IgD-negative memory B cell (primary cell): ENCODE measurements around the gene SLC7A11. TPM values are rescaled to one million over a fixed set of nuclear protein-coding genes. Genes with fewer than 3 reads are reported as not detected.
A peak's percentile ranks its signal among the peaks of the same experiment; 100 is the strongest.

Source experiments
- H3K27ac Mint-ChIP-seq, 3 donors: one replicate each; pipeline ENCODE4 v1.8.0; 2020 to 2022; ENCODE audit warnings: mild to moderate bottlenecking in 3 of 3, mixed read lengths in 3 of 3, moderate library complexity in 1 of 3
- H3K27me3 Mint-ChIP-seq: one replicate; pipeline ENCODE4 v1.8.0; 2021; ENCODE audit warnings: mixed read lengths
- H3K36me3 Mint-ChIP-seq: one replicate; pipeline ENCODE4 v1.8.0; 2020; ENCODE audit warnings: mild to moderate bottlenecking, mixed read lengths
- H3K4me1 Mint-ChIP-seq, 3 donors: one replicate each; pipeline ENCODE4 v1.8.0; 2020 to 2022; ENCODE audit warnings: mixed read lengths in 3 of 3, mild to moderate bottlenecking in 1 of 3
- H3K4me3 Mint-ChIP-seq, 4 donors: one replicate each; pipeline ENCODE4 v1.8.0; 2020 to 2022; ENCODE audit warnings: mild to moderate bottlenecking in 4 of 4, mixed read lengths in 4 of 4, moderate library complexity in 3 of 4
- H3K9me3 Mint-ChIP-seq, 3 donors: one replicate each; pipeline ENCODE4 v1.8.0; 2020 to 2021; ENCODE audit warnings: mixed read lengths in 3 of 3, mild to moderate bottlenecking in 1 of 3
- polyA plus RNA-seq: library from polyadenylated mRNA; unstranded; fragments of 300-500 nt; fragmentation: Illumina TruSeq; gene quantifications from one replicate; pipeline ENCODE4 v1.2.3, GENCODE V29; 2021

The SLC7A11 gene
- 0.04 TPM for polyA plus RNA-seq

GRCh38 chr4:138242076-138242833 lies at the start of gene SLC7A11:
Gene SLC7A11 (minus strand): TSS chr4:138242349. CDS start chr4:138242069, 280 bp downstream.
- peaks cover 7 to 10% (median 7%) of the 10 kb centered on the region in 3 donors for H3K4me1 Mint-ChIP-seq
- peak within 1 kb of the TSS; percentile 22 to 91 (median 84) for H3K4me3 Mint-ChIP-seq
- H3K27ac Mint-ChIP-seq: peak within 1 kb of the TSS; percentile 13 to 65 (median 28)
- H3K9me3 Mint-ChIP-seq: peaks cover 0 to under 1% (median 0%) of the 10 kb centered on the region in 3 donors
- no peaks in the 10 kb centered on the region for H3K27me3 Mint-ChIP-seq
- H3K36me3 Mint-ChIP-seq: no peaks in the 10 kb centered on the region

- Mint-ChIP-seq H3K4me1 (peaks cover 0 to 1% (median 0%) of the 10 kb centered on the region in 3 donors), H3K9me3 (no peaks in the 10 kb centered on the region), H3K4me3 (no peak overlapping the region), H3K36me3 (no peaks in the 10 kb centered on the region), H3K27ac (no peak overlapping the region), H3K27me3 (no peaks in the 10 kb centered on the region)
Observed at GRCh38 chr4:138291431-138291830, 49.3 kb upstream of the SLC7A11 start.

DNA sequence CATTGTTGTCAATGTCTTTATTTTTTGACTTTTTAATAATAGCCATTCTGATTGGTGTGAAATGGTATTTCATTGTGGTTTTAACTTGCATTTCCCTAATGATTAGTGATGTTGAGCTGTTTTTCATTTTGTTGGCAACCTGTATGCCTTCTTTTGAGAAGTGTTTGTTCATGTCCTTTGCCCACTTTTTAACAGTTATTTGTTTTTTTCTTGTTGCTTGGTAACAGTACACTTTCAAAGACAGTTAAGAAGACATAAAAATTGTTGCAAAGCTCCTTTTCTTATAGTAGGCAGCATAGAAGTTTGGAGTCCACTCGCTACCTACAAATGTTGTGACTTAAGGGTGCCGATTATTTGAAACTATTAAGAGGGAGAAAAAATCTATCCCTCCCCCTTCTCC lies 48.7 kb upstream of the SLC7A11 start:
- H3K27me3 Mint-ChIP-seq: no peaks in the 10 kb centered on the region
- H3K4me1 Mint-ChIP-seq: peaks cover 0 to 1% (median 0%) of the 10 kb centered on the region in 3 donors
- H3K27ac Mint-ChIP-seq: no peak overlapping the region
- H3K9me3 Mint-ChIP-seq: no peaks in the 10 kb centered on the region
- H3K36me3 Mint-ChIP-seq: no peaks in the 10 kb centered on the region
- H3K4me3 Mint-ChIP-seq: no peak overlapping the region

- no peaks in the 10 kb centered on the region for H3K36me3 Mint-ChIP-seq
- no peaks in the 10 kb centered on the region for H3K4me1 Mint-ChIP-seq
- no peak overlapping the region for H3K27ac Mint-ChIP-seq
- H3K9me3 Mint-ChIP-seq: peaks cover 0 to 2% (median 0%) of the 10 kb centered on the region in 3 donors
- no peaks in the 10 kb centered on the region for H3K27me3 Mint-ChIP-seq
- H3K4me3 Mint-ChIP-seq: no peak overlapping the region
Observed at GRCh38 chr4:138279286-138279685, 37.1 kb upstream of the SLC7A11 start.

- H3K36me3 Mint-ChIP-seq: no peaks in the 10 kb centered on the region
- H3K4me1 Mint-ChIP-seq: no peaks in the 10 kb centered on the region
- H3K27ac Mint-ChIP-seq: no peak overlapping the region
- H3K9me3 Mint-ChIP-seq: peaks cover 0 to under 1% (median 0%) of the 10 kb centered on the region in 3 donors
- no peaks in the 10 kb centered on the region for H3K27me3 Mint-ChIP-seq
- H3K4me3 Mint-ChIP-seq: no peak overlapping the region
Observed at GRCh38 chr4:138277133-138277532, 35.0 kb upstream of the SLC7A11 start.

DNA sequence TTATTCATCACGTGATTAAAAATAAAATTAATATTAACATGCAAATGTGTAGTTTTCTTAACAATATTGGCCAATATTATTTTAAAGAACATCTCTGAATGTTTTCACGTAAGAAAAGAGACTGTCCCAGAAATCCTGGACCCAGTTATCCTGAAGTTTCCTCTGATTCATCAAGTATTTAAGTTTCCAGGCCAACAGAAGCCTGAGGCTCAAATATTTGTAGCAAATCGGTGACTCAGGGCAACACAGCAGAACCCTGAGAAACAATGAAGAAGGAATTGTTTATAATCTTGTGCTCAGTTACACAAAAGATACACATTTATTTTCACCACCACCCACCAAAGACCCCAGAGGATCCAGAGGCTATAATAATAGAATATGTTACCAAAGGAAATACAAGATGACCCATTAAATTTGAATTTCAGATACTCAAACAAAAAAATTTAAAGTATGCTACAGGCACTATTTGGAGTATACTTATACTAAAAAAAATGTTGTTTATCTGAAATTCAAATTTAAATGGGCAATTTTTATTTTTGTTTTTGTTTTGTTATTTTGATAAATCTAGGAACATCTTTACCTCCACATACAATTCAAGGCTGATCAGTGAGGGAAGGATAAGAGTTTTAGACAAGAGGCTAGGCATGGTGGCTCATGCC lies 33.9 kb upstream of the SLC7A11 start:
- no peak overlapping the region for H3K27ac Mint-ChIP-seq
- H3K4me1 Mint-ChIP-seq: no peaks in the 10 kb centered on the region
- H3K27me3 Mint-ChIP-seq: no peaks in the 10 kb centered on the region

DNA sequence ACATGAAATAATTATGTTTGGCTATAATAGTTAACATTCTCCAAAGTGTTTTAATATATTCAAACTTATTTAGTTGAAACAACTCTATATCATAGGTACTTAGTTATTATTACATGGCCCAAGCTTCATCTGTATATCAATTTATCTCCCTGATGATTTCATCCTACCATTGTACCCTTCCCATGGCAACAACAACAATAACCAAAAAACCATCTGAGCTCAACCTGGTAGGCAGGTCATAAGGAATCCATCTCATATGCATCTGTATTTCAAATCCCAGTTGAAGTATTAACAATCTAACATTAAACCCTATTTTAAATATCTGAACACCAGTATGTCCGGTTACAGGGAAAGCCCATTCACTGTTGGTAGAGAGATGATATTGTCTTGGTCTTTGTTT lies 33.1 kb upstream of the SLC7A11 start:
- Mint-ChIP-seq H3K36me3 (no peaks in the 10 kb centered on the region), H3K9me3 (no peaks in the 10 kb centered on the region), H3K4me1 (no peaks in the 10 kb centered on the region), H3K27me3 (no peaks in the 10 kb centered on the region), H3K27ac (no peak overlapping the region), H3K4me3 (no peak overlapping the region)

More for the DNA sequence above, 33.9 kb upstream of the SLC7A11 start:
- Mint-ChIP-seq H3K4me3 (no peak overlapping the region), H3K36me3 (no peaks in the 10 kb centered on the region), H3K9me3 (no peaks in the 10 kb centered on the region)

DNA sequence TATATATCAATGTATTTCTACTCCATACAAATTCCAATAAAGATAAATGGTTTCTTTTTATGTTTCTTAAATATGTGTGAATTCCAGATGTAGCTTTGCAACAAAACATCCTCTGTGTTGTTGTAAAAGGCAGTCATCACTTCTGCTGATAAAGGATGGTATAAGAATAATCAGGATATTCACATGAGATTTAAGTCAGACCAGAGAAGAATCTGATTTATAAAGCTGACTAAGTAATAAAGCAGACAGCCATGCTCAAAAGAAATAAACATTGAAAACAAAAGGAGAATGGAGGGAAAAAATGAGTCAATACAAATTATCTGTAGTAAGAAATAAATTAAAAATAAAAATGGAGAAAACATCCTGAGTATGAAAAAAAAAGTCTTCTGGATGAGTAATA lies 27.0 kb upstream of the SLC7A11 start:
- H3K36me3 Mint-ChIP-seq: no peaks in the 10 kb centered on the region
- no peaks in the 10 kb centered on the region for H3K4me1 Mint-ChIP-seq
- no peaks in the 10 kb centered on the region for H3K9me3 Mint-ChIP-seq
- peaks cover 5% of the 10 kb centered on the region for H3K27me3 Mint-ChIP-seq
- H3K27ac Mint-ChIP-seq: no peak overlapping the region
- H3K4me3 Mint-ChIP-seq: no peak overlapping the region

DNA sequence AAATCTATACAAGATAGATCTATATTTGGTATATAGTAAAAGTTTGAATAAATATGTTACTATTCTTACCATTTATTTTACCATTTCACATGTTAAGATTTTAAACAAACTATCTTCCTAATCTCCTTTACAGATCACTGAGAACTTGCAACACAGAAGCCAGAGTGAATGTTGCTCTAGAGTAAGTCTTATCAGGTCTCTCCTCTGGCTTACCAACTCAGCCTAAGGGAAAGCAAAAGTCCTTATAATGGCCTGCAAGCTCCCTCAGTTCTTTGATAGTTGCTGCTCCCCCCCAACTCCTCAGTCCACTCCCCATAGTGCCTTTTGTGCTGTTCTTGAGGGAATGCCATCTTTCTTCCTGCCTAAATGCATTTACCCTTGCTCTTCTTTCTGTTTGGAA lies 25.7 kb upstream of the SLC7A11 start:
- no peaks in the 10 kb centered on the region for H3K4me1 Mint-ChIP-seq
- H3K27me3 Mint-ChIP-seq: peaks cover 5% of the 10 kb centered on the region
- H3K9me3 Mint-ChIP-seq: no peaks in the 10 kb centered on the region
- no peak overlapping the region for H3K27ac Mint-ChIP-seq
- no peaks in the 10 kb centered on the region for H3K36me3 Mint-ChIP-seq
- no peak overlapping the region for H3K4me3 Mint-ChIP-seq

- H3K9me3 Mint-ChIP-seq: no peaks in the 10 kb centered on the region
- no peaks in the 10 kb centered on the region for H3K4me1 Mint-ChIP-seq
- no peaks in the 10 kb centered on the region for H3K36me3 Mint-ChIP-seq
- peaks cover 5% of the 10 kb centered on the region for H3K27me3 Mint-ChIP-seq
- H3K4me3 Mint-ChIP-seq: no peak overlapping the region
- H3K27ac Mint-ChIP-seq: no peak overlapping the region
Observed at GRCh38 chr4:138266948-138267347, 24.8 kb upstream of the SLC7A11 start.

DNA sequence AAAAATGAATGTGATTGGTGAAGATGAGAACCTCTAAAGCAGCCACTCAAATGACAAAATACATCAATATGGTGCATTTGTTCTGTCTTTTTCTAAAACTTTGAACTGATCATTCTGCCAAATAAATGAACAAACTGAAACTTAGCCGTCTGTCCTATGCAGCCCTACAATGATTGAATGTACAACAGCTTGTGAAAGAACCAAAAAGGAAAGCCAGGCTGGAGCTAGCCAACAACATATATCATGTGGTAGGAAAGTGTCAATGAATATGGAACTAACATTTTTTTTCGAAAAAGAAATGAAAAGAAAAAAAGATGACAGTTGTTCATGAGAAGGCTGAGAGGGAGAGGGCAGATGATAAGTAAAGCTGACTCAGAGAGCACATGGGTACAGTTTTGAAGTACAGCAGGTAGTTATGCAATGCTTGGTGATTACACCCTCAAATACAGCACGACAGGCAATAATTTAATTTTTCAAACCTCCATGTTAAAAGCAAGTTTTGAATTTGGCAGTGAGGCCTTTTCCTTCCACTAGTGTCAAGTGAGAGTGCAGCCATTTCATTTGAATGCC lies 21.2 kb upstream of the SLC7A11 start:
- Mint-ChIP-seq H3K27ac (no peak overlapping the region), H3K27me3 (peaks cover 7% of the 10 kb centered on the region), H3K4me1 (no peaks in the 10 kb centered on the region), H3K4me3 (no peak overlapping the region), H3K36me3 (no peaks in the 10 kb centered on the region), H3K9me3 (no peaks in the 10 kb centered on the region)

- no peaks in the 10 kb centered on the region for H3K36me3 Mint-ChIP-seq
- H3K27ac Mint-ChIP-seq: no peak overlapping the region
- peaks cover 7% of the 10 kb centered on the region for H3K27me3 Mint-ChIP-seq
- no peaks in the 10 kb centered on the region for H3K4me1 Mint-ChIP-seq
- no peak overlapping the region for H3K4me3 Mint-ChIP-seq
- no peaks in the 10 kb centered on the region for H3K9me3 Mint-ChIP-seq
Observed at GRCh38 chr4:138262469-138262868, 20.3 kb upstream of the SLC7A11 start.

DNA sequence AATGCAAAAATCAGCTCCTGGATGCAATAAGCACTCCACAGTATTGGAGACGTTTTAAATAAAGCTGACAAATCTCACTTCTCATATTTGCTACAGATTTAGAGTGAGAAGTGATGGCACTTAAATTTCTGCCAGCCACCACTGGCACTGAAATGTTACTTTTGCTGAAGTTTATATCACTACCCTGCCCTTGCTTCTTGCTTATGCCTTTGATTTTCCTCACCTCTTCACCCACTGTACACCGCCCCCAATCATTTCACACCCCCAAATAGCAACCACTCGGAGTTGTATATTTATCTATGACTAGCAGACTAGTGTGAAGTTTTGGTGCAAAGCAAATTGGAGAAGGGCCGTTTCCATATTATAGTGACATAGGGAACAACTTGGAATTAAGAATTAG lies 19.9 kb upstream of the SLC7A11 start:
- H3K4me1 Mint-ChIP-seq: no peaks in the 10 kb centered on the region
- no peaks in the 10 kb centered on the region for H3K9me3 Mint-ChIP-seq
- no peak overlapping the region for H3K27ac Mint-ChIP-seq
- peaks cover 7% of the 10 kb centered on the region for H3K27me3 Mint-ChIP-seq
- no peak overlapping the region for H3K4me3 Mint-ChIP-seq
- H3K36me3 Mint-ChIP-seq: peaks cover under 1% of the 10 kb centered on the region

- no peaks in the 10 kb centered on the region for H3K9me3 Mint-ChIP-seq
- peaks cover 2 to 8% (median 6%) of the 10 kb centered on the region in 3 donors for H3K4me1 Mint-ChIP-seq
- H3K4me3 Mint-ChIP-seq: no peak overlapping the region
- peaks cover 5% of the 10 kb centered on the region for H3K27me3 Mint-ChIP-seq
- H3K27ac Mint-ChIP-seq: no peak overlapping the region
- H3K36me3 Mint-ChIP-seq: peaks cover 2% of the 10 kb centered on the region
Observed at GRCh38 chr4:138259824-138260223, 17.7 kb upstream of the SLC7A11 start.

GRCh38 chr4:138259271-138259670 lies 17.1 kb upstream of the SLC7A11 start:
- H3K27ac Mint-ChIP-seq: no peak overlapping the region
- peaks cover 2% of the 10 kb centered on the region for H3K36me3 Mint-ChIP-seq

More at GRCh38 chr4:138259271-138259670, 17.1 kb upstream of the SLC7A11 start:
- Mint-ChIP-seq H3K4me1 (peaks cover 2 to 8% (median 6%) of the 10 kb centered on the region in 3 donors), H3K27me3 (peaks cover 3% of the 10 kb centered on the region), H3K4me3 (no peak overlapping the region), H3K9me3 (no peaks in the 10 kb centered on the region)
